HepG2 (cell line): ENCODE data around the gene ISOC2. TPM values are rescaled to one million over a fixed set of nuclear protein-coding genes. Genes with fewer than 3 reads are reported as not detected.

ENCODE experiments used
- ATAC-seq: fragments of 200-7000 bp; cut with Tn5 transposase; 3 replicates; pipeline ENCODE4 v1.9.1; 2020; ENCODE audit warnings: mild to moderate bottlenecking, moderate library complexity
- BruUV-seq: library from RNA; stranded (reverse); fragments of 400-500 nt; replicated peaks from 2 replicates; lab custom pipeline; 2021; lab: Mats Ljungman, UMichigan
- CTCF ChIA-PET: fragments of 300-600 bp; formaldehyde crosslinking; extraction: SDS; loops from one replicate; lab custom pipeline; 2021; ENCODE audit warnings: low total read pairs, inconsistent platforms, low intra/inter-chr PET ratio; lab: Yijun Ruan, JAX
- POLR2A ChIA-PET: fragments of 350-600 bp; sonication (Branson Sonifier 250); formaldehyde crosslinking; loops from one replicate; lab custom pipeline; 2020; ENCODE audit warnings: antibody characterized with exemption, inconsistent platforms; lab: Yijun Ruan, JAX
- DNase-seq: peaks from one replicate; pipeline ENCODE4 v3.0.0-alpha.2; 2015; ENCODE audit warnings: low spot score
- FAIRE-seq: peaks from 3 replicates; lab custom pipeline; 2011; peaks lifted over from hg19 to GRCh38; lab: Jason Lieb, UNC
- H2AFZ ChIP-seq: one replicate; pipeline ENCODE4 v1.6.1; 2011; ENCODE audit warnings: low read length, inconsistent platforms
- H3K27ac ChIP-seq: fragments of 300-600 bp; 3 replicates; pipeline ENCODE4 v1.8.0; 2011; ENCODE audit warnings: mixed run types, mild to moderate bottlenecking, mixed read lengths, low read length, inconsistent platforms; ENCODE audit not compliant: insufficient read depth; ENCODE audit errors: extremely low read length
- H3K27me3 ChIP-seq, 2 experiments: fragments of 200-600 bp in 1 of 2; 2 replicates in 1 of 2; 3 replicates in 1 of 2; pipeline versions ENCODE4 v1.6.0 to v1.8.0; 2011; ENCODE audit warnings: low read length in 2 of 2, mild to moderate bottlenecking in 2 of 2, moderate library complexity in 2 of 2, inconsistent platforms in 1 of 2; ENCODE audit not compliant: insufficient read depth in 2 of 2, control insufficient read depth in 1 of 2
- H3K36me3 ChIP-seq, 2 experiments: fragments of 200-600 bp in 1 of 2; replicated peaks in 1 of 2; 2 replicates in 1 of 2; 3 replicates in 1 of 2; pipeline versions ENCODE4 v1.5.1 to v1.8.0; 2011; ENCODE audit warnings: low read length in 2 of 2, inconsistent platforms in 1 of 2; ENCODE audit not compliant: insufficient read depth in 2 of 2, control insufficient read depth in 1 of 2
- H3K4me1 ChIP-seq: 2 replicates; pipeline ENCODE4 v1.5.1; 2012; ENCODE audit warnings: low read length, inconsistent platforms; ENCODE audit not compliant: insufficient read depth
- H3K4me2 ChIP-seq: 2 replicates; pipeline ENCODE4 v1.6.0; 2011; ENCODE audit warnings: low read depth, low read length, inconsistent platforms
- H3K4me3 ChIP-seq, 3 experiments: fragments of 200-600 bp in 1 of 3; sonication (generic), shearing (Covaris generic) in 1 of 3; replicated peaks in 1 of 3; 2 replicates each; pipeline ENCODE4 v1.5.1; 2011 to 2016; ENCODE audit warnings: low read length in 3 of 3, inconsistent platforms in 2 of 3, low read depth in 2 of 3, mild to moderate bottlenecking in 2 of 3, control low read depth in 1 of 3, mixed read lengths in 1 of 3; ENCODE audit not compliant: insufficient read depth in 1 of 3
- H3K79me2 ChIP-seq: one replicate; pipeline ENCODE4 v1.6.1; 2011; ENCODE audit warnings: low read length, inconsistent platforms; ENCODE audit not compliant: insufficient read depth
- H3K9ac ChIP-seq: 2 replicates; pipeline ENCODE4 v1.6.0; 2011; ENCODE audit warnings: mild to moderate bottlenecking, low read depth, low read length, inconsistent platforms; ENCODE audit not compliant: insufficient read depth
- H3K9me3 ChIP-seq: 2 replicates; pipeline ENCODE4 v1.5.1; 2012; ENCODE audit warnings: mild to moderate bottlenecking, low read length
- H4K20me1 ChIP-seq: 2 replicates; pipeline ENCODE4 v1.6.0; 2011; ENCODE audit warnings: inconsistent platforms, mild to moderate bottlenecking, low read length, moderate library complexity; ENCODE audit not compliant: insufficient read depth
- KLF6 ChIP-seq: IDR thresholded peaks from 2 replicates; pipeline ENCODE4 v1.8.0; 2016; ENCODE audit warnings: missing biosample characterization, missing genetic modification reagents
- MAZ ChIP-seq, 2 experiments: sonication (generic) in 1 of 2; formaldehyde crosslinking in 1 of 2; IDR thresholded peaks; 2 replicates each; pipeline versions ENCODE4 v1.5.0 to v1.6.1; 2012 to 2020; ENCODE audit warnings: low read depth in 2 of 2, mild to moderate bottlenecking in 2 of 2, borderline replicate concordance in 1 of 2, improper control_type of control experiment in 1 of 2, low read length in 1 of 2, missing genetic modification reagents in 1 of 2, moderate library complexity in 1 of 2
- SOX6 ChIP-seq, 2 experiments: fragments of 450-650 bp in 1 of 2; sonication (generic) in 1 of 2; formaldehyde crosslinking in 1 of 2; IDR thresholded peaks; 2 replicates each; pipeline versions ENCODE4 v1.4.0 to v1.6.1; 2017 to 2020; ENCODE audit warnings: antibody characterized with exemption in 1 of 2, mild to moderate bottlenecking in 1 of 2, missing genetic modification reagents in 1 of 2
- TEAD3 ChIP-seq: optimal IDR thresholded peaks from 2 replicates; pipeline ENCODE3; 2016; ENCODE audit warnings: borderline replicate concordance
- ZNF121 ChIP-seq: sonication (generic); formaldehyde crosslinking; IDR thresholded peaks from 2 replicates; pipeline ENCODE4 v1.5.0; 2020; ENCODE audit warnings: mild to moderate bottlenecking, missing genetic modification reagents
- ZNF770 ChIP-seq: sonication (generic); formaldehyde crosslinking; IDR thresholded peaks from 2 replicates; pipeline ENCODE4 v1.5.0; 2020; ENCODE audit warnings: mild to moderate bottlenecking, missing genetic modification reagents
- WGBS: methylation state at CpG from one replicate; pipeline ENCODE4 v1.1.6; 2017; ENCODE audit warnings: low lambda C conversion rate; 5-methylcytosine and 5-hydroxymethylcytosine counted together
- in situ Hi-C: cut with HindIII; loops from 2 replicates; pipeline ENCODE4 v1.10.0; 2017; ENCODE audit warnings: low pct_unique_long_range_greater_than_20kb; ENCODE audit not compliant: extremely low pct_ligation_motif_present
- intact Hi-C: fragments of 100-400 bp; cut with micrococcal nuclease; formaldehyde crosslinking; loops from one replicate; pipeline ENCODE4 v1.10.0; 2022; ENCODE audit not compliant: unreplicated experiment
- polyA plus RNA-seq, 8 experiments: library from polyadenylated mRNA; depleted of rRNA in 3 of 8; stranded (reverse) in 7 of 8; unstranded in 1 of 8; fragments of >200 nt; fragmentation: Illumina TruSeq in 4 of 8; extraction: Trizol in 4 of 8; gene quantifications; 2 replicates each; pipeline versions ENCODE4 v1.2.1 to v1.2.3, GENCODE V29; 2011 to 2016; ENCODE audit warnings: low read depth in 4 of 8, missing spikeins in 1 of 8, mixed read lengths in 1 of 8; ENCODE audit not compliant: insufficient read depth in 1 of 8
- total RNA-seq, 5 experiments: library from RNA; depleted of rRNA; stranded (reverse); fragments of >200 nt; fragmentation: Illumina TruSeq; extraction: Trizol; gene quantifications; 2 replicates each; pipeline ENCODE4 v1.2.3, GENCODE V29; 2016; ENCODE audit warnings: low read depth in 1 of 5

Gene ISOC2
- total and polyA plus RNA-seq, 2 of the 13 experiments (the other 11 are each of a cell fraction or from before 2014, with no cell fraction given) = 76.8 to 105 TPM

- TF ChIP-seq MAZ (IDR thresholded peaks at IDR 0.05; ENCODE audit: borderline replicate concordance, low read depth, low read length) = no peak
- TF ChIP-seq MAZ (CRISPR knock-in tag; IDR thresholded peaks at IDR 0.05; ENCODE audit: low read depth) = no peak
- TF ChIP-seq ZNF121 = peak; percentile 76
- no peak for TF ChIP-seq KLF6
- peak; percentile 41; the same call in 1 of the 2 replicates for TF ChIP-seq ZNF770 (CRISPR knock-in tag)
- no peak for TF ChIP-seq TEAD3 (CRISPR knock-in tag)
- TF ChIP-seq SOX6 (IDR thresholded peaks at IDR 0.05) = 0 out of 2 replicates have a peak, but pooled peaks have one; percentile 24
- no peak for TF ChIP-seq SOX6 (CRISPR knock-in tag; IDR thresholded peaks at IDR 0.05)
- in situ Hi-C loops = no loop called here
Measured at GRCh38 chr19:55502197-55502952, 40.9 kb upstream of the ISOC2 start.

More at GRCh38 chr19:55502197-55502952, 40.9 kb upstream of the ISOC2 start:
- ATAC-seq (no peak), FAIRE-seq (no peak), DNase-seq (no peak)
- BruUV-seq = no TSS peak
- Histone ChIP-seq H2AFZ (no peak overlapping the region), H3K4me3 (no peak overlapping the region), H3K4me1 (peaks cover 11% of the 10 kb centered on the region; the same call in 1 of the 2 replicates), H3K27ac (no peak overlapping the region), H4K20me1 (no peaks in the 10 kb centered on the region), H3K4me2 (no peak overlapping the region), H3K79me2 (no peaks in the 10 kb centered on the region), H3K9me3 (no peaks in the 10 kb centered on the region), H3K27me3 (peaks cover 6 to 54% of the 10 kb centered on the region in 2 experiments), H3K9ac (no peak overlapping the region), H3K36me3 (no peaks in the 10 kb centered on the region)
- ChIA-PET CTCF (no interaction called here), POLR2A (no interaction called here)
- intact Hi-C loops = no loop called here
- WGBS = 37% methylated on average over 7 of the region's 9 CpGs
